RPMI7951 (cell line): Measurements from ENCODE around the gene ATP6AP2. TPM values are rescaled to one million over a fixed set of nuclear protein-coding genes. Genes with fewer than 3 reads are reported as not detected.

Source experiments
- DNase-seq: peaks from one replicate; pipeline ENCODE4 v3.0.0-alpha.2; 2012; ENCODE audit warnings: low read depth
- total RNA-seq: library from RNA; depleted of rRNA; stranded (reverse); fragments of >200 nt; shearing (Covaris generic); gene quantifications from 2 replicates; pipeline ENCODE4 v1.2.3, GENCODE V29; 2014; rRNA removed

The ATP6AP2 gene, protein sequence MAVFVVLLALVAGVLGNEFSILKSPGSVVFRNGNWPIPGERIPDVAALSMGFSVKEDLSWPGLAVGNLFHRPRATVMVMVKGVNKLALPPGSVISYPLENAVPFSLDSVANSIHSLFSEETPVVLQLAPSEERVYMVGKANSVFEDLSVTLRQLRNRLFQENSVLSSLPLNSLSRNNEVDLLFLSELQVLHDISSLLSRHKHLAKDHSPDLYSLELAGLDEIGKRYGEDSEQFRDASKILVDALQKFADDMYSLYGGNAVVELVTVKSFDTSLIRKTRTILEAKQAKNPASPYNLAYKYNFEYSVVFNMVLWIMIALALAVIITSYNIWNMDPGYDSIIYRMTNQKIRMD
- 181 and 233 TPM in 2 replicates for total RNA-seq

DNA sequence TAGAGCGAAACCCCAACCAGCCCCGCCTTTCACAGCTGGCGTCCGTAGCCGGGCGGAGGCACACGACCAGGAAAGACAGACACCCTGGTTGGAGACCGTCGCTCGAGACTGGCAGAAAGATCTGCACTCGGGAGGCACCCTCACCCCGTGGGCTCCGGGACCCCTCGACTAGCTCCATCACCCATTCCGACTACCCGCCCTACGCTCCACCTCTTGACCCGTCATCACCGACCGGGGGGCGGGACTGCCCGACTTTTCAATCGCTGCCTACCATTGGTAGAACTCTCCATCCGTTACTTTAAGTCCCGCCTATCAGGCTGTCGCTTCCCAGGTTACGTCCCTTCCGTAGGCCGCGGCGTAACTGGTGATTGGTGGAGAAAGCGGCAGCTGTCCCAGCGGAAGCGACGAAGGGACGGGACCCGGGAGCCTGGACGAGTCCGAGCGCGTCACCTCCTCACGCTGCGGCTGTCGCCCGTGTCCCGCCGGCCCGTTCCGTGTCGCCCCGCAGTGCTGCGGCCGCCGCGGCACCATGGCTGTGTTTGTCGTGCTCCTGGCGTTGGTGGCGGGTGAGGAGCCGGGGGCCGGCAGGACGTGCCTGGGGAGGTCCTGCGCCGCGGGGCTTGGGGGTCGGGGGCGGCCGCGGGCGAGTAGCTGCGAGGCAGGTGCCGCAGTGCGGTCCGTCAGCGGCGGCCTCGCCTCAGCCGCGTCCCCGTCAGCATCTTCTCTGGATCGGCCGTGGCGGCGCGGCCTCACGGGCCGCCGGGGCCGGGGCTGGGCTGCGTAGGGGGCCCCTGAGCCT, at the start of gene ATP6AP2:
Gene ATP6AP2, plus strand, starts transcription at position 434 of the 799 bp plus-strand sequence. Its CDS starts 96 bp downstream, at position 530.
- DNase-seq = peak; percentile 95

DNA sequence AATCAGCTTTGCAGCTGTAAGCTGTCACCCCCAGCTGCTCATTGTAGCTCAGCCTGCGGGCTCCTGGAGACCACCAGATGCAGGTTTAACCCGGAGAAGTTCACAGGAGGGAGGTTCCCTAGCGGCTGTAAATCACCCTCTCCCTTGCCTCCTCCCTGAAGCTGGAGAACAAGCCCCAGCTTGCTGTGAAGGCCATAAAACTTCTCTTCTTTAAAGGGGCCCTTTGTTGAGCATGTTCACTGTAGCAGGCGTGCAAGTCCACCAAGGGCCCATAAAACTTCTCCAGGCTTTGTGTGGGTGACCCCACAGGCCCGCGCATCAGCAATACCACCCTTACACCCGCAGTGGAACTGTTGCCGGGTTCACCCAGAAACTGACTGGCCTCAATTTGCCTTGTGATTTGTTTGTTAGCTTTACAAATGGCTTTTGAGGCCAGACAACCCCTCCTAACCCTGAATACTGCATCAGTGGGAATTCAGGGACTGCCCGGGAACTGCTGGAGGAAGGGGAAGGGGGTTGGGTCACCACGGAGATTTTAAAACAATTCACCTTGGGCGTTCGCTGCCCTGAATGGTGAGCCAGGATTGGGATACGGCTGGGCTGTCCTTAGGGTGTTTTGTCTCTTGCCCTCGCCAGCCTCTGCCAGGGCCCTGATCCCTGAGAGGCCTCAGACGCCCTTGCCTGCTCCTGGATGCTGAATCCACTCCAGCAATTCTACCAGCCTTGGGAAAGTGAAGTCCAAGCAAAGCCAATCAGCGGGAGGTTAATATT, 49.5 kb upstream of the ATP6AP2 start:
- no peak for DNase-seq

DNA sequence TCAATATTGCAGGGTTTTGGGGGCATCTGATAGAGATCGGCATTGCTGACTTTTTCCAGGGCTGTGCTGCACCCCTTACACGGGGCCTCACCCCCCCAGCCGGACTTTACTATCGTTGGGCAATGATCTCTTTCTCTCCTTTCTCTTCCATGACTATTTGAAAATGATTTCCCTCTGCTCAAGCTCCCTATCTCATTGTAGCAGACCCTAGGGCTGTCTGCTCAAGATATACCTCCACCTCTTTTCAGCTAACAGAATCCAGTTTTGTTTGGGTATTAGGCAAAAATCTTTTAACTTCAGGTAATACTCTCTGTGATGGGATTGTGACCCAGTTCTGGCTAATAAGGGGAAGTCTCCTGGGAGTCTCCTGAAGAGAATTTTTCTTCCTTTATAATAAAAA, 43.5 kb upstream of the ATP6AP2 start:
- DNase-seq = no peak

DNA sequence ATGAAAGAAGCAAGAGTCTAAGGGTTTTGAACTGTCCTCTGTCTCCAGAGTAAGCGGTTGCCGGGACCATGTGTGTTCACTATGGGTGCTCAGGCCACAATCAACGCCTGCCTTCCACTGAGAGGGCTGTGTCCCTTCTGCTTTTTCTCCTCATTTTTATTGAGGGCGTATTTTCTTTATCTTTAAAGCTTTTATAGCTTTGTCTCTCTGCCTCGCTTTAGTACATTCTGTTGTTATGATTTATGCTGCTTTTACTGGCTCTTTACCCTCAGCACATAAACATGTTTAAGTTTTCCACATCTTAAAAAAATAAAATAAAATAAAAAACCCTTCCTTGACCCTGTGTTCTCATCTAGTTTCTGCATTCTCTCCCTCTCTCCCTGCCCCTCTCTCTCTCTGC, 42.4 kb upstream of the ATP6AP2 start:
- no peak for DNase-seq

DNA sequence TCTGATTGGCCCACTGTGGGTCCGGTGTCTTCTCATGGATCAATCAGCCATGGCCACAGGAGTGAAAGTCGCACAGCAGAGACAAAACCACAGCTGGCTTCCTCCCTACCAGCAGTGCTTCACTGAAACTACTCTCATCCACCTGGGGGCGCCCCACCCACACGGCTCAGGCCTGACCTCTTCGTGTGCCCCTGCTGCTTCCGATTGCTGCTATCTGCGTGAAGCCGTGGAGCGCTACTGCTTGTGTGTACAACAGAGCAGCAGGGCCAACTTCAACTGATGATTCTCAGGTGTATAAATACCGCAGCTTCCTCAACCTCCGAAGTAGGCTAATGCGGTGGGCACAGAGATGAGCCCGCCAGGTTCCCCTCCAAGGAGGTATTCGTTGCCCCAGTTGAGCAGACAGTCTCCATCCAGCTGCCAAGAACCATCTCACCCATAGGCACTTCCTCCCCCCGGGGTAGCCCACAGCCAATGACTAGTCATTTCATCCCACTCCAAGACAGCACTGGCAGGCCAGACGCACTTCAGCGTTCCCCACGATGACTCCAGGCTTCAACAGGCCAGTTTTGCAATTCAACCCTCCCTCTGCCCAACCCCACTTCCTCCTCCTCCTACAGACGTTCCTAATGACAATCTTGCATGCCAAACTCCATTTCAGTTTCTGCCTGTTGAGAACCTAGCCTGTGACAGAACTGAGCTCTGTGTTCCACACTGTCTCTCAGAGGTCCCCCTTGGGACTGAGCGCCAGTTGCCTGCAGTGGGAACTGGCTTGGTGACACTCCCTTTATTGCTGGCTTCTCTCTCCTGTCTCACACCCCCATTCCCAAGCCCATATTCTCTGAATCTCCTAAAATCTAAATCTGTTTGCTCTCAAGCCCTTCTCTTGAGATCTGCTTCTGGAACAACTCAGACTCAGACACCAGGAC, 41.3 kb upstream of the ATP6AP2 start:
- peak; percentile 78 for DNase-seq

DNA sequence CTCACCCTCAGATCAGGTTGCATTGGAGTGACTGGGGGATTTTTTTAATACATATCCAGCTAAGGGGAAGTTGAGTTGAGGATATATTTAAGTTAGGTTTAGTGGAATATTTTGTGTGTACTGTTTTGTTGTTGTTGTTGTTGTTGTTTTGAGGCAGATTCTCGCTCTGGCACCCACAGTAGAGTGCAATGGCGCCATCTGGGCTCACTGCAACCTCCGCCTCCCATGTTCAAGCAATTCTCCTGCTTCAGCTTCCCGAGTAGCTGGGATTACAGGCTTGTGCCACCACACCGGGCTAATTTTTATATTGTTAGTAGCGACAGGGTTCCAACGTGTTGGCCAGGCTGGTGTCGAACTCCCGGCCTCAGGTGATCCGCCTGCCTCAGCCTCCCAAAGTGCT, 38.6 kb upstream of the ATP6AP2 start:
- DNase-seq = no peak

DNA sequence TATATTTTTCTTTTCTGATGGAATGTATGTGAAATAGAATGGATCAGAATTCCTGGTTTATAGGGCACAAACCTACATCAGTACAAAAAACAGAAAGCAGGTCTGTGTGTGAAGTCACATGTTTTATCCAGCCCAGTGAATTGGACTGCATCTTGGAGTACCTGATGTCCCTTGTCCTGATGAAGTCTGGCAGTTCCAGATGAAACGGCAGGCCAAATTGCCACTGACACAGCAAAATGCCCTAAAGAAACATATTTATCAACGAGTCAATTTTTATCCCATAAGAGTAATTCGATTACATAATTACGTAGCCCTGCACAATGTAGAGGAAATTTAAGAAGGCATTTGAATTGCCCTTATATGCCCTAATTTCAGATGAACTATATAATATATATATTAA, 37.8 kb upstream of the ATP6AP2 start:
- no peak for DNase-seq

DNA sequence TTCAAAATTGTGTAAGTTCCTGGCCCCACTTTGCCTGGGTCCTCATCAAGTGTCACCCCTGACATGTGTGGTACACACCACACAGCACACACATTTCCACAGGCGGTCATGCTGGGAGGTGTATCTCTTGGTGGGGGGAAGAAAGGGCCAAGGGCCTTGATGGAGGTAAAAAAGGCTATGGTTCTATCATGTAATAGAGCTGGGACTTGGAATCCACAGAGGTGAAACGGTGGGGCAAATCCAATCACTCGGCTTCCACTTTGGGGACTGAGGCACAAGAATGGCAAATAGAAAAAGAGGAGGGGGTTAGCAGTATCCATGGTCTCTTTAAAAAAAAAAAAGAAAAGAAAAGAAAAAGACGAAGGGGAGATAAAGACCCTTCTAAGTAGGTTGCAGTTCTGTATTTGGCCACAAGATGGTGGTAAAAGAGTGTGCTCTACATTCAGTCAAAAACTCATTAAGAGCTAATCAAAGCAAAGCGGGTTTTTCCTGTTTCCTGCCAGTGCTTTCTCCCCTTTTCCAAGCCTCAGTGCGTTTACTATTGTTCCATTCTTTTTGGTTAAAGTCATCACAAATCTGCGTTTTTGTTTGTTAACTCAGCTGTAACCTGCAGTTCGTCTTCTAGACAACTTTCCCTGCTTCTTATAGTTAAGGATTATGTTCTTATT, 37.0 kb upstream of the ATP6AP2 start:
- DNase-seq = peak; percentile 57

DNA sequence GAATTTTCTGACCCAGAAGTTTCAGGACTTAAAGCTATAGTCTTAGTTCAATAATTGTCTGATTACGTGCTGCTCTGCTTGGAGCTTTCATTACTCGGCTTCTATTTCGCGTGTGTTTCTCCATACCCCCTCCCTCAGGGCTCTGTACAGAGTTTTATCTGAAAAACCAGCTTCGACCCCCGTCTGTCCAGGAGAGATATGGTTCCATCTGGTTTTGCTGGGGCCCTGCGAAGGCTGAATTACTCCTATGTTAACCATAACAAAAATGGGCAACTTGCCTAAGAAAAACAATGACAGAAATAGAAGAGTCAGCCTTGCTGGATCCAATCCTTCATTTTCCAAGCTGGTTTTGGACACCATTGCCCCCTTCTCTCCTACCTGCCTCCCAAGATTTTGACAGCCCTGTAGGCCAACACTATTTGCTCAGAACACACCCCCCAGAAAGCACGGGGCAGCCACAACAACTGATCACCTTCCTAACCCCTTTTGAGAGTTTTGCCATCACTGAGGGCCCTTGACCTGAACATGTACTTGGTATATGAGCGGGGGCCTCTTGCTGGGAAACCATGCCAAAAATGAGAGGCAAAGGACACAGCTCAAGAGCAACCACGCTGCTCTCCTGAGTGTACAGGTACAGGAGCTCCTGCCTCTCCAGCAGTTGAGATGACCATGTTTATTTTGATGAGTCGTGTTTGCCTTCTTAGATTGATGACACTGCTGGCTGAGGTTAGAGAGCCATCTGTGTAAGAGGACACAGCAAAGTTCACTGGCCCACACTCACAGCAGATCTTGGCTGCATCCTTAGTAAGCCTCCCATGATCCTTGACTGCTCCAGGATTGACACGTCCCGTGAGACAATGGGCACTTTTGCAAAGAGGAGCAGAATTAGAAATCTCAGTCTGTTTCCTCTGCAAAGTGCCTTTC, 36.2 kb upstream of the ATP6AP2 start:
- peak; percentile 28 for DNase-seq

DNA sequence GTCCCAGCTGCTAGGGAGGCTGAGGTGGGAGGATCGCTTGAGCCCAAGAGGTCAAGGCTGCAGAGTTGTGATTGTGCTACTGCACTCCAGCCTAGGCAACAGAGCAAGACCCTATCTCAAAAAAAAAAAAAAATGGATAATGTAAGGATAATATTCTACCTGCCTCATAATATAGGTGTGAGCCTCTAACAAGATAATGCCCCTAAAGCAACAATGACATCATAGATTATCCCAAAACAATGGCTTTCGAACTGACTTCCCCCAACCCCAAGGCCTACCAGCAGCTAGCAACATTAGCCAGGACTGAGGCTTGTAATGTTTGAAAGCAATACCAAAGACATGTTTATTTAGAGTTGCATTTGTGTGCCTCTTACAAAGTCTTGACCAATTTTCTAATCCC, 33.9 kb upstream of the ATP6AP2 start:
- DNase-seq = no peak

DNA sequence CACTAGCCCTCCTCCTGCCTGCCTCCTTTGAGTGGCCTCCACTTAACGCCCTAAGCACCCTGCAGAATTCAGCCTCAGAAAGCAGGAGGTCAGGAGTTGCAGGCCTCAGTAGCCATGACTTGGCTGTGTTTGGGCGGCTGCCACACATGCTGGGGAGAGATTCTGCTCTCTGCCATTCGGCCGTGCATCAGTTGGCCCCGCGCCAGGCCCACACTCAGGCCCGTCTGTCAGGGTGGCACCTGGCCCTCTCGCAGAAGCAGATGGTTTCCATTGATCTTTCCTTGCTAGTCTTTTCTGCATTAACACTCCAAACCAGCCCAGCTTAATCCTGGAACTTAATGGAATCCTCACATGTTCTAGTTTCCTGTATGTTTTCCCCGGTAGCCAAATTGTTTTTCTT, 30.7 kb upstream of the ATP6AP2 start:
- peak; percentile 10 for DNase-seq

DNA sequence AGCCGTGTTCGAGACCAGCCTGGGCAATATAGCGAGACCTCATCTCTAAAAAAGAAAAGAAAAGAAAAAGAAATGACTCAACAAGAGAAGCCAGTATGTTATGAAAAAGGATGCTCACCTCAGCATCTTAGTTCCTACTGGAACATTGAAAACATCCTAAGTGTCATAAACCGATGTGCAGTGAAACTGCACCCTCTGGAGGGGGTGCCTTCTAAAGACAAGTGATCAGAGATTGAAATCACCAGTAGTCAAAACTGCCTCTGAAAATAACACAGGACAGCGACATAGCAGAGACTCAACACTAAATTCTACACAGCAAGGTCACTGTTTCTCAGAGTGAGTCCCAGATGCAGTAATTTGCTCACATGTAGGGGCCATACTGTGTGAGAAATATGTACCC, 28.0 kb upstream of the ATP6AP2 start:
- DNase-seq = peak; percentile 40

DNA sequence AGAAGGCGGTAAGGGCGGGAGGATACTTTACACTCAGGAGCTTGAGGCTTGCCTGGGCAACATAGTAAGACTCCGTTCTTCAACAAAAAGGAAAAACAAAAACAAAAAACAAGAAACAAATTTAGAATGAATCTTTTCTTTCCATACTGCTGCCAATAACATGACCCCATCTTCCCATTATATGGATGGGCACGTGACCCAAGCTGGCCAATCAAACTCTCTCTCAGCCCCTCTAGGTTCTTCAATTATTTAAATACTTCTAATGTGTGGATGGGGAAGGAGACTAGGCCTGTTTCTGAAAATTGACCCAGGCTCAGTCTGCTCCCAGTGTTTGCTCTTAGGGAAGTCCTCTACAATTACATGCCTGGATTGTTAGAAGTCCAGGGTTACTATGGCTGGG, 22.2 kb upstream of the ATP6AP2 start:
- no peak for DNase-seq

DNA sequence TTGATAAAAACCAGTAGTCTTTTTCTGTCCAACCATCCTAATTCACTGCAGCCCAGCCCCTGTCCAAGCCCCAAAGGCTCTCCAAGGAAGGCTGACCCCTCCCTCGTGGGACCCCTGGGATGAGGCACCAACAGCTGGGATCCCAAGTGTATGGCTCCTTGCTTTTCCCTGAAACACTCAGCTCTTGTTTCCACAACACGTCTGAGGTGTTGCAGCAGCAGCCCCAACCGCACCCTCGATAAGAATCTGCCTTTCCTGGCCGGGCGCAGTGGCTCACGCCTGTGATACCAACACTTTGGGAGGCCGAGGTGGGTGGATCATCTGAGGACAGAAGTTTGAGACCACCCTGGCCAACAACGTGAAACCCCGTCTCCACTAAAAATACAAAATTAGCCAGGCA, 17.0 kb upstream of the ATP6AP2 start:
- no peak for DNase-seq

DNA sequence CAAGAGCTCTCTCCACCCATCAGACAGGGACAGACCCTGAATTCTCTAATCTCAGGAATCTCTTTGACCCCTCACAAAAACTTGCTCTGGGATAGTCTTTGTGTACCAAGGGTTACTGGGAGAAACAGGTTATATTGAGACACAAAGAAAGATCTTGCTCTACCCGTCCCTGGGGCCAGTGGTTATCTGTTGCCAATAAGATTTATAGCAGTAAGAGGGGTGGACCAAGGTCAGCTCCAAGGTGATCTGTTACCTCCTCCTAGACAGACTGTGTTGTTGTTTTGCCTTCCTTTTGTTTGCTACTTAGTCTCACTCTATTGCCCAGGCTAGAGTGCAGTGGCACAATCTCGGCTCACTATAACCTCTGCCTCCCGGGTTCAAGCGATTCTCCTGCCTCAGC, 16.3 kb upstream of the ATP6AP2 start:
- DNase-seq = no peak

DNA sequence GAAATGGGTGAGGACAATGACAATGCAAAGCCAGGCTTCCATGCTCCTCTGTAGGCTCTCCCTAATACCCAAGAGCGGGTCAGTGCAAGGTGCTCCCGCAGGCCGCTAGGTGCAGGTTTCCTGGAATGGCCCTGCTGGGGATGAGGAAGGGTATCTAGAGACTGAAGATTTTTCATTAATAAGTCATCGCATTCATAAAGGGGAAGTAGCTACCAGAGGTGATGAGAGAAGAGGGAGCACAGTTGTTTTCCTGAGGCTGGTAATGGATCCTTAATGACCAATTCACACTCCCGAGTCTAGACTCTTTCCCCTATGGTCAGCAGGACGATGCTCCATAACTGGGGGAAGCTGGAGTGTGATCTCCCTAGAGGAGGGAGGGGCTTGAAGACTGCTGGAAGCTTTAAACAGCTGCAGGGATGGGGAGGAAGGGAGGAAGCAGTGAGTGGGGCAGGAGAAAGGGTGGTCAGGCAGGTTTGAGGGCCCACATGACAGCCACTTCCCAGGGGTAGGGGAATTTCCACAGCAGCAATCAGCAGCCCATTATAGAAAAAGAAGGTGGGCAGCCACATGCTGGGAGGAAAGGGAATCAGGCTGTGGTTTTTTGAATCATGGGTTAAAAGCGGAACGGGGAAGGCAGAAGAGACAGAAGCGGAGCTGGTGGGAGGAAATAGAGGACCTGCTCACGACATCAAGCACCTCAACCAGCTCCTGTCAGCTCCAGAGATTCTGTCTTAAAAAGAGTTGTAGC, 10.2 kb upstream of the ATP6AP2 start:
- DNase-seq = peak; percentile 37

DNA sequence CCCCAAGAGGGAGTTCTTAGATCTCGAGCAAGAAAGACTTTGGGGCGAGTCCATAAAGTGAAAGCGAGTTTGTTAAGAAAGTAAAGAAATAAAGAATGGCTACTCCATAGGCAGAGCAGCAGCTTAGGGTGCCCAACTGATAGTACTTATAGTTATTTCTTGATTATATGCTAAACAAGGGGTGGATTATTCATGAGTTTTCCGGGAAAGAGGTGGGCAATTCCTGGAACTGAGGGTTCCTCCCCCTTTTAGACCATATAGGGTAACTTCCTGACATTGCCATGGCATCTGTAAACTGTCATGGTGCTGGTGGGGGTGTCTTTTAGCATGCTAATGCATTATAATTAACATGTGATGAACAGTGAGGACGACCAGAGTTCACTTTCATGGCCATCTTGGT, 9.6 kb upstream of the ATP6AP2 start:
- DNase-seq = peak; percentile 20

DNA sequence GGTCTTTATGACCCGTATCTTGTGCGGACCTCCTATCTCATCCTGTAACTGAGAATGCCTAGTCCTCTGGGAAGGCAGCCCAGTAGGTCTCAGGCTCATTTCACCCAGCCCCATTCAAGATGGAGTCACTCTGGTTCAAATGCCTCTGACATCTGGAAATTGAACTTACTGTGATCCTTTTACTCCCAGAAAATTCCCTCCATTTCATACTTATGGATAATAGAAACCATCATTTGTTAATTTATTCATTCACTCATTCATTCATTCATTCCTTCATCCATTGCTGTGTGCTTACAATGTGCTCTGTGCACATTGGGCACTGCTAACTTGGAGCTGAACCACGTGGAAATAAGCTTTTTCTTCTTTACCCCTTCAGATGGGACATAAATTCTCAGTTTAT, 9.2 kb upstream of the ATP6AP2 start:
- no peak for DNase-seq

DNA sequence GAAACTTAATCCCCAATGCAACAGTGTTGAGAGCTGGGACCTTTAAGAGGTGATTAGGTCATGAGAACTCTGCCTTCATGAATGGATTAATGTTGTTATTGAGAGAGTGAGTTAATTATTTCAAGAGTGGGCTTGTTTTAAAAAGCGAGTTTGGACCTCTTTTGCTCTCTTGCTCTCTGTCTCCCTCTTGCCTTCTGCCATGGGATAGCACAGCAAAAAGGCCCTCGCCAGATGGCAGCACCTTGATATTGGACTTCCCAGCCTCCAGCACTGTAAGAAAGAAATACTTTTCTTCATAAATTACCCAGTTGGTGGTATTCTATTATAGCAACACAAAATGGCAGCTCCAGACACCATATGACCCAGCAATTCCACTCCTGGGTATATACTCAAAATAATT, 7.0 kb upstream of the ATP6AP2 start:
- peak; percentile 52 for DNase-seq
